ENCODE data around the gene ZFAND3. TPM values are rescaled to one million over a fixed set of nuclear protein-coding genes. Genes with fewer than 3 reads are reported as not detected.

Gene ZFAND3
- total RNA-seq, 4 donors from 2014 or later: 30.5 to 57.4 (median 53.3) TPM

- no peak overlapping the region for H3K4me3 ChIP-seq
- no peak for TF ChIP-seq POLR2A (IDR thresholded peaks at IDR 0.05)
- no peak for TF ChIP-seq CTCF (IDR thresholded peaks at IDR 0.05)
- H3K9me3 ChIP-seq: no peaks in the 10 kb centered on the region
- H3K27me3 ChIP-seq: no peaks in the 10 kb centered on the region
- no peaks in the 10 kb centered on the region for H3K36me3 ChIP-seq
- no peak for DNase-seq
- no peak overlapping the region for H3K27ac ChIP-seq
- H3K4me1 ChIP-seq: peaks cover 0 to 7% (median 0%) of the 10 kb centered on the region in 4 donors
Measured at GRCh38 chr6:37993596-37993995, 174.1 kb downstream of the ZFAND3 start.

GRCh38 chr6:37994223-37994622 lies 174.7 kb downstream of the ZFAND3 start:
- peaks cover 0 to 7% (median 0%) of the 10 kb centered on the region in 4 donors for H3K4me1 ChIP-seq
- no peak overlapping the region for H3K4me3 ChIP-seq
- H3K36me3 ChIP-seq: no peaks in the 10 kb centered on the region
- no peak for DNase-seq
- no peak for TF ChIP-seq POLR2A (IDR thresholded peaks at IDR 0.05)
- no peak for TF ChIP-seq CTCF (IDR thresholded peaks at IDR 0.05)
- no peaks in the 10 kb centered on the region for H3K27me3 ChIP-seq
- no peaks in the 10 kb centered on the region for H3K9me3 ChIP-seq
- H3K27ac ChIP-seq: no peak overlapping the region

- DNase-seq: no peak
- no peak overlapping the region for H3K4me3 ChIP-seq
- H3K27ac ChIP-seq: no peak overlapping the region
- H3K36me3 ChIP-seq: no peaks in the 10 kb centered on the region
- no peaks in the 10 kb centered on the region for H3K27me3 ChIP-seq
- TF ChIP-seq POLR2A (IDR thresholded peaks at IDR 0.05) (no peak), CTCF (IDR thresholded peaks at IDR 0.05) (no peak)
- peaks cover 0 to 7% (median 0%) of the 10 kb centered on the region in 4 donors for H3K4me1 ChIP-seq
- H3K9me3 ChIP-seq: no peaks in the 10 kb centered on the region
Measured at GRCh38 chr6:37998366-37998765, 178.8 kb downstream of the ZFAND3 start.

GRCh38 chr6:38001386-38001785 lies 181.9 kb downstream of the ZFAND3 start:
- Histone ChIP-seq H3K9me3 (no peaks in the 10 kb centered on the region), H3K36me3 (no peaks in the 10 kb centered on the region), H3K4me3 (no peak overlapping the region), H3K4me1 (no peaks in the 10 kb centered on the region), H3K27ac (no peak overlapping the region), H3K27me3 (no peaks in the 10 kb centered on the region)
- DNase-seq: no peak
- TF ChIP-seq CTCF (IDR thresholded peaks at IDR 0.05): no peak
- TF ChIP-seq POLR2A (IDR thresholded peaks at IDR 0.05): no peak

- no peak overlapping the region for H3K4me3 ChIP-seq
- H3K4me1 ChIP-seq: no peaks in the 10 kb centered on the region
- H3K27me3 ChIP-seq: no peaks in the 10 kb centered on the region
- TF ChIP-seq POLR2A (IDR thresholded peaks at IDR 0.05) (no peak), CTCF (IDR thresholded peaks at IDR 0.05) (no peak)
- H3K9me3 ChIP-seq: no peaks in the 10 kb centered on the region
- H3K27ac ChIP-seq: no peak overlapping the region
- DNase-seq: no peak
- no peaks in the 10 kb centered on the region for H3K36me3 ChIP-seq
Measured at GRCh38 chr6:38004908-38005307, 185.4 kb downstream of the ZFAND3 start.

GRCh38 chr6:38011937-38012336 lies 192.4 kb downstream of the ZFAND3 start:
- Histone ChIP-seq H3K4me1 (peaks cover 0 to 1% (median 0%) of the 10 kb centered on the region in 4 donors), H3K27ac (no peak overlapping the region), H3K9me3 (no peaks in the 10 kb centered on the region), H3K27me3 (no peaks in the 10 kb centered on the region), H3K4me3 (no peak overlapping the region), H3K36me3 (no peaks in the 10 kb centered on the region)
- DNase-seq: no peak
- TF ChIP-seq CTCF (IDR thresholded peaks at IDR 0.05) (no peak), POLR2A (IDR thresholded peaks at IDR 0.05) (no peak)

Data from Peyer's patch (tissue), 4 donors.